CD14-positive monocyte (primary cell): ENCODE data around the gene GGA1. TPM values are rescaled to one million over a fixed set of nuclear protein-coding genes. Genes with fewer than 3 reads are reported as not detected.
A peak's percentile ranks its signal among the peaks of the same experiment; 100 is the strongest.

Experiments used
- DNase-seq, 3 donors: peaks; one replicate each; pipeline ENCODE4 v3.0.0-alpha.2; 2011 to 2022
- H2AFZ ChIP-seq: 2 replicates; pipeline ENCODE4 v1.6.0; 2012; ENCODE audit warnings: mild to moderate bottlenecking, low read depth, low read length, inconsistent platforms; ENCODE audit not compliant: insufficient read depth, poor library complexity, severe bottlenecking
- H3K27ac ChIP-seq, 2 donors: 1 replicate in 1 of 2; 2 replicates in 1 of 2; pipeline ENCODE4 v1.5.1; 2012 to 2013; ENCODE audit warnings: low read length in 2 of 2, control low read depth in 1 of 2, inconsistent platforms in 1 of 2, low read depth in 1 of 2, mild to moderate bottlenecking in 1 of 2
- H3K27me3 ChIP-seq, 2 donors: one replicate each; pipeline versions ENCODE4 v1.6.0 to v1.6.1; 2011 to 2013; ENCODE audit warnings: low read length in 2 of 2; ENCODE audit not compliant: control insufficient read depth in 2 of 2, insufficient read depth in 2 of 2
- H3K36me3 ChIP-seq, 2 donors: replicated peaks in 1 of 2; 1 replicate in 1 of 2; 2 replicates in 1 of 2; pipeline versions ENCODE4 v1.5.1 to v1.6.1; 2012 to 2013; ENCODE audit warnings: low read length in 2 of 2, control low read depth in 1 of 2, inconsistent platforms in 1 of 2, mild to moderate bottlenecking in 1 of 2; ENCODE audit not compliant: insufficient read depth in 2 of 2, control insufficient read depth in 1 of 2
- H3K4me1 ChIP-seq, 2 donors: 1 replicate in 1 of 2; 2 replicates in 1 of 2; pipeline versions ENCODE4 v1.5.1 to v1.6.1; 2012 to 2013; ENCODE audit warnings: low read length in 2 of 2, control low read depth in 1 of 2, inconsistent platforms in 1 of 2, mild to moderate bottlenecking in 1 of 2, moderate library complexity in 1 of 2; ENCODE audit not compliant: insufficient read depth in 2 of 2, control insufficient read depth in 1 of 2
- H3K4me2 ChIP-seq: replicated peaks from 2 replicates; pipeline ENCODE3; 2012; ENCODE audit warnings: low read length, moderate library complexity, mild to moderate bottlenecking; ENCODE audit not compliant: poor library complexity, severe bottlenecking; ENCODE audit errors: extremely low read depth
- H3K4me3 ChIP-seq, 3 experiments: fragments of 200-600 bp in 1 of 3; sonication (generic) in 1 of 3; replicated peaks in 1 of 3; 1 replicate in 2 of 3; 2 replicates in 1 of 3; pipeline ENCODE4 v1.5.1; 2011 to 2013; ENCODE audit warnings: low read length in 3 of 3, mild to moderate bottlenecking in 3 of 3, control low read depth in 2 of 3, low read depth in 2 of 3, inconsistent platforms in 1 of 3, moderate library complexity in 1 of 3
- H3K79me2 ChIP-seq: 2 replicates; pipeline ENCODE4 v1.6.0; 2012; ENCODE audit warnings: mild to moderate bottlenecking, control low read depth, inconsistent platforms, low read length, moderate library complexity; ENCODE audit not compliant: insufficient read depth
- H3K9ac ChIP-seq: 2 replicates; pipeline ENCODE4 v1.6.0; 2017; ENCODE audit warnings: low read length, mild to moderate bottlenecking; ENCODE audit not compliant: insufficient read depth, poor library complexity, severe bottlenecking
- H3K9me3 ChIP-seq, 2 donors: replicated peaks in 1 of 2; 1 replicate in 1 of 2; 2 replicates in 1 of 2; pipeline versions ENCODE4 v1.5.1 to v1.6.1; 2012 to 2013; ENCODE audit warnings: low read length in 2 of 2, control low read depth in 1 of 2; ENCODE audit not compliant: control insufficient read depth in 1 of 2, insufficient read depth in 1 of 2
- H4K20me1 ChIP-seq: 2 replicates; pipeline ENCODE4 v1.6.0; 2012; ENCODE audit warnings: mild to moderate bottlenecking, low read length, control low read depth, moderate library complexity; ENCODE audit not compliant: insufficient read depth
- H3K27ac Mint-ChIP-seq, 7 donors: one replicate each; pipeline ENCODE4 v1.8.0; 2020; ENCODE audit warnings: mild to moderate bottlenecking in 7 of 7, mixed read lengths in 7 of 7, moderate library complexity in 6 of 7, inconsistent platforms in 2 of 7
- H3K27me3 Mint-ChIP-seq, 3 donors: one replicate each; pipeline ENCODE4 v1.8.0; 2021 to 2022; ENCODE audit warnings: low read depth in 3 of 3, mild to moderate bottlenecking in 3 of 3, mixed read lengths in 3 of 3, moderate library complexity in 3 of 3, inconsistent platforms in 1 of 3
- H3K36me3 Mint-ChIP-seq, 2 donors: one replicate each; pipeline ENCODE4 v1.8.0; 2020; ENCODE audit warnings: mixed read lengths in 2 of 2, inconsistent platforms in 1 of 2, mild to moderate bottlenecking in 1 of 2
- H3K4me1 Mint-ChIP-seq: one replicate; pipeline ENCODE4 v1.8.0; 2020; ENCODE audit warnings: mild to moderate bottlenecking, mixed read lengths
- H3K4me3 Mint-ChIP-seq, 2 donors: one replicate each; pipeline ENCODE4 v1.8.0; 2020; ENCODE audit warnings: mild to moderate bottlenecking in 2 of 2, mixed read lengths in 2 of 2, moderate library complexity in 1 of 2
- H3K9me3 Mint-ChIP-seq, 7 donors: one replicate each; pipeline ENCODE4 v1.8.0; 2020 to 2022; ENCODE audit warnings: mixed read lengths in 7 of 7, mild to moderate bottlenecking in 6 of 7, moderate library complexity in 6 of 7, inconsistent platforms in 2 of 7
- WGBS: methylation state at CpG from one replicate; pipeline ENCODE4 v1.1.5; 2013; ENCODE audit warnings: missing lambda C conversion rate; ENCODE audit not compliant: insufficient coverage; 5-methylcytosine and 5-hydroxymethylcytosine counted together
- intact Hi-C, 2 donors: fragments of 100-400 bp; cut with micrococcal nuclease; formaldehyde crosslinking; loops; one replicate each; pipeline versions ENCODE4 v1.15.0 to v1.15.1; 2023
- polyA plus RNA-seq, 3 donors: library from polyadenylated mRNA; depleted of rRNA in 1 of 3; unstranded in 2 of 3; stranded (reverse) in 1 of 3; fragments of 300-500 nt in 2 of 3; fragments of >200 nt in 1 of 3; fragmentation: Illumina TruSeq in 2 of 3; gene quantifications; 1 replicate in 2 of 3; 2 replicates in 1 of 3; pipeline ENCODE4 v1.2.3, GENCODE V29; 2012 to 2021
- TF ChIP-seq, protein P1 (sequence below): fragments of 200-600 bp; IDR thresholded peaks from one replicate; pipeline ENCODE4 v1.8.0; 2022; ENCODE audit warnings: antibody characterized with exemption, mild to moderate bottlenecking

GGA1 gene
- polyA plus RNA-seq, 3 donors, result 19.8 to 91.0 (median 24.8) TPM

- H3K27ac Mint-ChIP-seq, result peak overlapping the region in 4 of 7 donors; percentile 32 to 60 (median 58)
- TF ChIP-seq, protein P1, sequence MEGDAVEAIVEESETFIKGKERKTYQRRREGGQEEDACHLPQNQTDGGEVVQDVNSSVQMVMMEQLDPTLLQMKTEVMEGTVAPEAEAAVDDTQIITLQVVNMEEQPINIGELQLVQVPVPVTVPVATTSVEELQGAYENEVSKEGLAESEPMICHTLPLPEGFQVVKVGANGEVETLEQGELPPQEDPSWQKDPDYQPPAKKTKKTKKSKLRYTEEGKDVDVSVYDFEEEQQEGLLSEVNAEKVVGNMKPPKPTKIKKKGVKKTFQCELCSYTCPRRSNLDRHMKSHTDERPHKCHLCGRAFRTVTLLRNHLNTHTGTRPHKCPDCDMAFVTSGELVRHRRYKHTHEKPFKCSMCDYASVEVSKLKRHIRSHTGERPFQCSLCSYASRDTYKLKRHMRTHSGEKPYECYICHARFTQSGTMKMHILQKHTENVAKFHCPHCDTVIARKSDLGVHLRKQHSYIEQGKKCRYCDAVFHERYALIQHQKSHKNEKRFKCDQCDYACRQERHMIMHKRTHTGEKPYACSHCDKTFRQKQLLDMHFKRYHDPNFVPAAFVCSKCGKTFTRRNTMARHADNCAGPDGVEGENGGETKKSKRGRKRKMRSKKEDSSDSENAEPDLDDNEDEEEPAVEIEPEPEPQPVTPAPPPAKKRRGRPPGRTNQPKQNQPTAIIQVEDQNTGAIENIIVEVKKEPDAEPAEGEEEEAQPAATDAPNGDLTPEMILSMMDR, result no peak
- peaks cover 29% of the 10 kb centered on the region for H3K4me1 Mint-ChIP-seq
- H3K9ac ChIP-seq, result no peak overlapping the region
- no peaks in the 10 kb centered on the region for H3K27me3 Mint-ChIP-seq
- H3K4me3 Mint-ChIP-seq, result no peak overlapping the region
- H3K36me3 ChIP-seq, result peaks cover 18 to 22% of the 10 kb centered on the region in 2 donors
- H3K79me2 ChIP-seq, result peaks cover 41% of the 10 kb centered on the region
- no peak overlapping the region for H3K4me3 ChIP-seq
- H3K4me2 ChIP-seq, result no peak overlapping the region
- WGBS, result 100% methylated on average over 3 of the region's 8 CpGs
- no peaks in the 10 kb centered on the region for H3K9me3 ChIP-seq
- intact Hi-C loops, result loop anchor here (2.0 to 10.0 kb wide), 4 partner anchors 37 to 165 kb away; partner anchors contain the start of genes ANKRD54 (in 1 of the 2), EIF3L (in 1 of the 2) and GCAT (in 1 of the 2)
- peaks cover 47 to 51% of the 10 kb centered on the region in 2 donors for H3K4me1 ChIP-seq
- peak overlapping the region in 1 of 2 donors; percentile 20 for H3K27ac ChIP-seq
- peaks cover 52% of the 10 kb centered on the region for H4K20me1 ChIP-seq
- peaks cover 13 to 33% of the 10 kb centered on the region in 2 donors for H3K36me3 Mint-ChIP-seq
- H2AFZ ChIP-seq, result no peak overlapping the region
- H3K27me3 ChIP-seq, result no peaks in the 10 kb centered on the region
- DNase-seq, result no peak
- H3K9me3 Mint-ChIP-seq, result no peaks in the 10 kb centered on the region
Measured at GRCh38 chr22:37679670-37680069, 71.0 kb downstream of the GGA1 start.

- DNase-seq, result no peak
- intact Hi-C loops, result loop anchor here in 1 of 2 donors (2.0 to 10.0 kb wide), 2 partner anchors 38 to 124 kb away; partner anchors contain the start of gene GCAT
- no peak overlapping the region for H3K4me3 ChIP-seq
- H3K36me3 Mint-ChIP-seq, result peaks cover 13 to 33% of the 10 kb centered on the region in 2 donors
- peaks cover 40 to 45% of the 10 kb centered on the region in 2 donors for H3K4me1 ChIP-seq
- no peak overlapping the region for H2AFZ ChIP-seq
- peaks cover 24% of the 10 kb centered on the region for H3K4me1 Mint-ChIP-seq
- H4K20me1 ChIP-seq, result peaks cover 52% of the 10 kb centered on the region
- no peak overlapping the region for H3K4me2 ChIP-seq
- TF ChIP-seq, protein P1, result no peak
- no peak overlapping the region for H3K9ac ChIP-seq
- no peak overlapping the region for H3K4me3 Mint-ChIP-seq
- H3K36me3 ChIP-seq, result peaks cover 18 to 22% of the 10 kb centered on the region in 2 donors
- peaks cover 35% of the 10 kb centered on the region for H3K79me2 ChIP-seq
- H3K27ac ChIP-seq, result peak overlapping the region in 1 of 2 donors; percentile 20
- WGBS, result 96% methylated on average over 4 of the region's 7 CpGs
- no peaks in the 10 kb centered on the region for H3K9me3 ChIP-seq
- peak overlapping the region in 2 of 7 donors; percentile 60 to 63 for H3K27ac Mint-ChIP-seq
- no peaks in the 10 kb centered on the region for H3K27me3 Mint-ChIP-seq
- H3K9me3 Mint-ChIP-seq, result no peaks in the 10 kb centered on the region
- no peaks in the 10 kb centered on the region for H3K27me3 ChIP-seq
Measured at GRCh38 chr22:37680191-37680851, 71.7 kb downstream of the GGA1 start.
